Vagina (tissue), 2 donors: ENCODE measurements around the gene AKAP6. TPM values are rescaled to one million over a fixed set of nuclear protein-coding genes. Genes with fewer than 3 reads are reported as not detected.

Experiments
- DNase-seq, 2 donors: peaks; one replicate each; pipeline ENCODE4 v3.0.0-alpha.2; 2017; ENCODE audit errors: extremely low spot score in 2 of 2
- H3K27ac ChIP-seq: fragments of 200-600 bp; sonication (generic); one replicate; pipeline ENCODE4 v1.5.1; 2019
- H3K27me3 ChIP-seq: fragments of 200-600 bp; sonication (generic); one replicate; pipeline ENCODE4 v1.5.1; 2019
- H3K36me3 ChIP-seq, 2 donors: fragments of 200-600 bp; sonication (generic); one replicate each; pipeline ENCODE4 v1.5.1; 2017 to 2019
- H3K4me1 ChIP-seq: fragments of 200-600 bp; sonication (generic); one replicate; pipeline ENCODE4 v1.5.1; 2019
- H3K4me3 ChIP-seq, 2 donors: fragments of 200-600 bp; sonication (generic); 1 replicate in 1 of 2; 2 replicates in 1 of 2; pipeline ENCODE4 v1.5.1; 2016 to 2019
- H3K9me3 ChIP-seq: fragments of 200-600 bp; sonication (generic); one replicate; pipeline ENCODE4 v1.5.1; 2019
- POLR2A ChIP-seq, 2 donors: fragments of 450-650 bp; IDR thresholded peaks; one replicate each; pipeline ENCODE4 v1.6.1; 2017; ENCODE audit warnings: antibody characterized with exemption in 2 of 2, mild to moderate bottlenecking in 2 of 2, moderate library complexity in 2 of 2
- POLR2AphosphoS5 ChIP-seq, 2 donors: sonication (generic); formaldehyde crosslinking; IDR thresholded peaks; one replicate each; pipeline ENCODE4 v1.9.0; 2017; ENCODE audit warnings: antibody characterized with exemption in 2 of 2, mild to moderate bottlenecking in 2 of 2, low read depth in 1 of 2; ENCODE audit not compliant: insufficient read depth in 1 of 2
- intact Hi-C: fragments of 100-400 bp; cut with DNase I; formaldehyde crosslinking; loops from one replicate; pipeline ENCODE4 v1.15.1; 2023
- total RNA-seq: library from RNA; depleted of rRNA; stranded (reverse); fragments of >200 nt; gene quantifications from one replicate; pipeline ENCODE4 v1.2.3, GENCODE V29; 2016
- TF ChIP-seq, protein P1 (sequence below), 3 experiments: fragments of 450-650 bp in 2 of 3; fragments of 200-600 bp in 1 of 3; sonication (generic) in 1 of 3; IDR thresholded peaks; one replicate each; pipeline ENCODE4 v1.5.1; 2017 to 2019; ENCODE audit warnings: antibody characterized with exemption in 3 of 3, mild to moderate bottlenecking in 2 of 3, moderate library complexity in 2 of 3

AKAP6 gene
- total RNA-seq, 1 donor from 2014 or later, result 3.9 TPM

DNA sequence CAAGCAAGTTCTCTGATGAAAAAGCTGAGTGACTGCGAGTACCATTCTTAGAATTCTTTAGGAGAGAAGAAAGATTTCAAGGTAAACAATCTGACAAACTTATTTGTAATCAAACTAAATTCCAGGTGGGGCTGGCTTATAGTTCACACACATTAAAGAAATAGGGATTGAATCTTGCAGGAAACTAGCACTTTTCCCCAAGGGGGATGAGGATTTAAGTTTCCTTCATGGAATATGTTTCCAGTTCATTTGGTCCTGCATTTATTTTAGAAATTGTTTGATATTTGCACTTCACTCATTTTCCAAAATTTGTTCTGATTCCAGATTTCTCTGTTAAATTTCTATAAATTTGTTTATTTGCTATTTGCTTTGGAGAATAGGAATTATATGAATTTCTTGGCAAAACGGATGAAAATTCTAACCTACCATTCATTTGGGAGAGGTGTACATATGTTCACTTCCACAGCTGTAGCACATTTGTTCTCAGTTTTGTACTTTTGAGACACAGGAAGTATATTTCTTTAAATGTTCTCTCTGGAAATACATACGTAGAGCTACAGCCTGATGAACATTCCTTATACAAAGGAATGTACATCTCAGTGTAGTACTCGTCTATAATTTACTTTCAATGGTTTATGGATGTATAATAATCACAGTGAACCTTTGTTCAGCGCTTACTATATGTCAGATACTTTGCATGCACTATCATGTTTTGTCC, 145.5 kb downstream of the AKAP6 start:
- DNase-seq, result no peak
- H3K27me3 ChIP-seq, result no peaks in the 10 kb centered on the region
- no peaks in the 10 kb centered on the region for H3K36me3 ChIP-seq
- H3K9me3 ChIP-seq, result no peaks in the 10 kb centered on the region
- H3K4me3 ChIP-seq, result no peak overlapping the region
- H3K4me1 ChIP-seq, result peaks cover 21% of the 10 kb centered on the region
- no peak for TF ChIP-seq POLR2AphosphoS5 (IDR thresholded peaks at IDR 0.05; ENCODE audit: insufficient read depth in 1 of 2, low read depth in 1 of 2)
- TF ChIP-seq, protein P1, sequence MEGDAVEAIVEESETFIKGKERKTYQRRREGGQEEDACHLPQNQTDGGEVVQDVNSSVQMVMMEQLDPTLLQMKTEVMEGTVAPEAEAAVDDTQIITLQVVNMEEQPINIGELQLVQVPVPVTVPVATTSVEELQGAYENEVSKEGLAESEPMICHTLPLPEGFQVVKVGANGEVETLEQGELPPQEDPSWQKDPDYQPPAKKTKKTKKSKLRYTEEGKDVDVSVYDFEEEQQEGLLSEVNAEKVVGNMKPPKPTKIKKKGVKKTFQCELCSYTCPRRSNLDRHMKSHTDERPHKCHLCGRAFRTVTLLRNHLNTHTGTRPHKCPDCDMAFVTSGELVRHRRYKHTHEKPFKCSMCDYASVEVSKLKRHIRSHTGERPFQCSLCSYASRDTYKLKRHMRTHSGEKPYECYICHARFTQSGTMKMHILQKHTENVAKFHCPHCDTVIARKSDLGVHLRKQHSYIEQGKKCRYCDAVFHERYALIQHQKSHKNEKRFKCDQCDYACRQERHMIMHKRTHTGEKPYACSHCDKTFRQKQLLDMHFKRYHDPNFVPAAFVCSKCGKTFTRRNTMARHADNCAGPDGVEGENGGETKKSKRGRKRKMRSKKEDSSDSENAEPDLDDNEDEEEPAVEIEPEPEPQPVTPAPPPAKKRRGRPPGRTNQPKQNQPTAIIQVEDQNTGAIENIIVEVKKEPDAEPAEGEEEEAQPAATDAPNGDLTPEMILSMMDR (IDR thresholded peaks at IDR 0.05), result no peak
- TF ChIP-seq POLR2A (IDR thresholded peaks at IDR 0.05), result no peak
- H3K27ac ChIP-seq, result no peak overlapping the region
- intact Hi-C loops, result loop anchor here (10.0 kb wide), 1 partner anchor 220 kb away; no protein-coding TSS in a partner anchor

DNA sequence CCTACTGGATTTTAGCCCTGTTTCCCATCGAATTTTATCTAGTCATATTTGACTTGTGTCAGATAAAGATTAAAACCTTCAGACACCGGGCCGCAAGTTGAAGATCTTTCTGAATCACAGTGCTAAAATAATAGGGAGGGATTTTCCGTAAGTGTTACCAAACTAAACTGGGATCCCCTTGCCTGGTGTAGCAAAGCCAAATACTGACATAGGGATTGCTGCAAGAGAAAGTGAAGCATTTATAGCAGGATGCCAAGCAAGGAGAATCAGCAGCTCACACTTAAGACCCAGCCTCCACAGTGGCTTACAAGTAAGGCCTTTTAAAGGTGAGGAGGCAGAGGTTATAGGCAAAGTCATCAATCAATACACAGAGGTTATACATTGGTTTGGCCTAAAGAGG, 147.4 kb downstream of the AKAP6 start:
- H3K9me3 ChIP-seq, result no peaks in the 10 kb centered on the region
- H3K4me3 ChIP-seq, result no peak overlapping the region
- H3K4me1 ChIP-seq, result peaks cover 20% of the 10 kb centered on the region
- DNase-seq, result no peak
- H3K27ac ChIP-seq, result no peak overlapping the region
- H3K36me3 ChIP-seq, result no peaks in the 10 kb centered on the region
- TF ChIP-seq, protein P1 (IDR thresholded peaks at IDR 0.05), result no peak
- no peak for TF ChIP-seq POLR2A (IDR thresholded peaks at IDR 0.05)
- no peak for TF ChIP-seq POLR2AphosphoS5 (IDR thresholded peaks at IDR 0.05; ENCODE audit: insufficient read depth in 1 of 2, low read depth in 1 of 2)
- intact Hi-C loops, result loop anchor here (10.0 kb wide), 1 partner anchor 222 kb away; no protein-coding TSS in a partner anchor
- no peaks in the 10 kb centered on the region for H3K27me3 ChIP-seq

DNA sequence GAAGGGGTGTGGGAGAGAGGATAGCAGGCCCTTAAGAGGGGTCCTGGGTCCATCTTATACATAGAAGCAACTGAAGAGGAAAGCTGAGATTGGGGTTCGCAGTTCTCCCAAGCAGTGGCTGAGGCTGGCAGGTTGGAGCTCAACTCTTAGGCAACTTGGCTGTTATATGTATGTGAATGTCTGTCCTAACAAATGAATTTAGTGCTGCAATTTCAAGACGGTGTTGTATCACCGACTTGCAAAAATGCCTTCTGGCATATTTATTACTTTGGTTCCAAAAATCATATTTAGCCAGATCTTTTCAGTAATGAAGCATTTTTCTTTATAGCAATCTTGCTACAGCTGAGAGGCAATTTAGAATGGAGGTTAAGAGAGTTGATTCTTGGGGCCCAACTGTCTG, 148.3 kb downstream of the AKAP6 start:
- peaks cover 12% of the 10 kb centered on the region for H3K4me1 ChIP-seq
- intact Hi-C loops, result loop anchor here (10.0 kb wide), 1 partner anchor 223 kb away; no protein-coding TSS in a partner anchor
- no peak for DNase-seq
- no peak overlapping the region for H3K4me3 ChIP-seq
- H3K9me3 ChIP-seq, result no peaks in the 10 kb centered on the region
- no peaks in the 10 kb centered on the region for H3K27me3 ChIP-seq
- H3K36me3 ChIP-seq, result no peaks in the 10 kb centered on the region
- no peak overlapping the region for H3K27ac ChIP-seq
- TF ChIP-seq POLR2AphosphoS5 (IDR thresholded peaks at IDR 0.05; ENCODE audit: insufficient read depth in 1 of 2, low read depth in 1 of 2), result no peak
- TF ChIP-seq, protein P1 (IDR thresholded peaks at IDR 0.05), result no peak
- TF ChIP-seq POLR2A (IDR thresholded peaks at IDR 0.05), result no peak

DNA sequence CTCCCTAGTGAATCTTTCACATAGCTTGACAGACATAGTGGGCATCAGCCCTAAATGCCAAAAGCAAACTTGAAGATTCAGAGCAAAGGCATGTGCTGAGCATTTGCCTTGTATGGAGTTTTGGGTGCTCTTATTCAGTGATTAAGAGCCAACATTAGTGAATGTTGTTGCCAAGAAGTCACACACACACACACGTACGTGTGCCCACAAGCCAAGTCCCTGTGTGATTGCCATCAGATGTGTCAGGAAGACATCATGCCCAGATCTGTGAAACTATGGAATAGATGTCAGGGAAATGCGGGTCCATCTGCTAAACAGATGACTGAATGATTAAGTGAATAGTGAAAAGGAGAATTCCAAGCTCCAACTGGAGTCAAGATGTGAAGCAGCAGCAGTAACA, 149.0 kb downstream of the AKAP6 start:
- H3K4me1 ChIP-seq, result peaks cover 5% of the 10 kb centered on the region
- TF ChIP-seq, protein P1 (IDR thresholded peaks at IDR 0.05), result no peak
- TF ChIP-seq POLR2A (IDR thresholded peaks at IDR 0.05) (no peak), POLR2AphosphoS5 (IDR thresholded peaks at IDR 0.05; ENCODE audit: insufficient read depth in 1 of 2, low read depth in 1 of 2) (no peak)
- H3K36me3 ChIP-seq, result no peaks in the 10 kb centered on the region
- intact Hi-C loops, result loop anchor here (10.0 kb wide), 1 partner anchor 223 kb away; no protein-coding TSS in a partner anchor
- no peaks in the 10 kb centered on the region for H3K9me3 ChIP-seq
- no peak overlapping the region for H3K4me3 ChIP-seq
- DNase-seq, result no peak
- no peak overlapping the region for H3K27ac ChIP-seq
- no peaks in the 10 kb centered on the region for H3K27me3 ChIP-seq

DNA sequence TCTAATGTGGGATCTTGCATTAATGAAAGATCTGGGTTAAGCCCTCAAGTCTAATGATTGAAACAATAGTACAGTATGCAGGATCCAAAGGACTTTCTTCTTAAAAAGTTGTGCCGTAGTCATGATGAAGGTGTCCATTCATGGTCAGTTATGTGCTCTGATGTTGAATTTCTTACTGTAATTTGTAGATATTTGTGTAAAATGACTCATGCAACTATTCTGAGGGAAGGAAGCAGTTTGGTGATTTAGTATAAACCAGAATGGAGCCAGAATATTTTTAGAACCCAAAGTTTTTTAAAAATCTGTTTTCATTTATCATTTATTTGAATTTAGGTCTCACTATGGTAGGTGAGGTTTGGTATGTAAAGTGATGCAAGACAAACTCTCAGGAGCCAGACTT, 151.2 kb downstream of the AKAP6 start:
- no peaks in the 10 kb centered on the region for H3K9me3 ChIP-seq
- H3K27me3 ChIP-seq, result no peaks in the 10 kb centered on the region
- TF ChIP-seq POLR2A (IDR thresholded peaks at IDR 0.05) (no peak), POLR2AphosphoS5 (IDR thresholded peaks at IDR 0.05; ENCODE audit: insufficient read depth in 1 of 2, low read depth in 1 of 2) (no peak)
- TF ChIP-seq, protein P1 (IDR thresholded peaks at IDR 0.05), result no peak
- no peaks in the 10 kb centered on the region for H3K4me1 ChIP-seq
- no peaks in the 10 kb centered on the region for H3K36me3 ChIP-seq
- no peak for DNase-seq
- intact Hi-C loops, result no loop called here
- no peak overlapping the region for H3K27ac ChIP-seq
- no peak overlapping the region for H3K4me3 ChIP-seq
